Neural cell (in vitro differentiated cells): ENCODE data around the gene PDLIM1. TPM values are rescaled to one million over a fixed set of nuclear protein-coding genes. Genes with fewer than 3 reads are reported as not detected.

Experiments used
- H2AFZ ChIP-seq: fragments of 200-600, 300-800 bp; sonication (generic), shearing (Covaris generic); 2 replicates; pipeline ENCODE4 v1.6.0; 2014; ENCODE audit warnings: low read depth, mild to moderate bottlenecking, antibody characterized with exemption, low read length, moderate library complexity
- H3F3A ChIP-seq: fragments of 200-600 bp; shearing (Covaris generic); 2 replicates; pipeline ENCODE4 v1.6.1; 2016; ENCODE audit warnings: mild to moderate bottlenecking, moderate library complexity, mixed read lengths, antibody characterized with exemption, low read length; ENCODE audit not compliant: insufficient read depth, poor library complexity, severe bottlenecking
- H3K27ac ChIP-seq: fragments of 200-600, 300-800 bp; sonication (generic), shearing (Covaris generic); 2 replicates; pipeline ENCODE4 v1.5.1; 2014; ENCODE audit warnings: mild to moderate bottlenecking, low read length, moderate library complexity
- H3K27me3 ChIP-seq: fragments of 300-800, 200-600 bp; sonication (generic), shearing (Covaris generic); 2 replicates; pipeline ENCODE4 v1.6.0; 2014; ENCODE audit warnings: mild to moderate bottlenecking, low read depth, low read length, moderate library complexity; ENCODE audit not compliant: insufficient read depth
- H3K36me3 ChIP-seq: fragments of 300-800, 200-600 bp; sonication (generic), shearing (Covaris generic); 2 replicates; pipeline ENCODE4 v1.5.1; 2014; ENCODE audit warnings: mild to moderate bottlenecking, antibody characterized with exemption, low read length, moderate library complexity; ENCODE audit not compliant: insufficient read depth
- H3K4me2 ChIP-seq: fragments of 300-800, 200-600 bp; sonication (generic), shearing (Covaris generic); 2 replicates; pipeline ENCODE4 v1.6.0; 2014; ENCODE audit warnings: mild to moderate bottlenecking, low read length
- H3K4me3 ChIP-seq: fragments of 300-800, 200-600 bp; sonication (generic), shearing (Covaris generic); 2 replicates; pipeline ENCODE4 v1.5.1; 2014; ENCODE audit warnings: mild to moderate bottlenecking, low read length, moderate library complexity
- H3K79me2 ChIP-seq: fragments of 200-600 bp; shearing (Covaris generic); replicated peaks from 2 replicates; pipeline ENCODE4 v1.6.0; 2014; ENCODE audit warnings: mild to moderate bottlenecking, low read length, moderate library complexity; ENCODE audit not compliant: insufficient read depth
- H3K9ac ChIP-seq: fragments of 300-800, 200-600 bp; sonication (generic), shearing (Covaris generic); 2 replicates; pipeline ENCODE4 v1.6.1; 2016; ENCODE audit warnings: mild to moderate bottlenecking, low read length, mixed read lengths
- H3K9me2 ChIP-seq: fragments of 200-600 bp; shearing (Covaris generic); 2 replicates; pipeline ENCODE4 v1.6.1; 2016; ENCODE audit warnings: mild to moderate bottlenecking, low read length, mixed read lengths; ENCODE audit not compliant: insufficient read depth
- H3K9me3 ChIP-seq: fragments of 200-600, 300-800 bp; sonication (generic), shearing (Covaris generic); 2 replicates; pipeline ENCODE4 v1.6.1; 2016; ENCODE audit warnings: mild to moderate bottlenecking, mixed run types, low read length, moderate library complexity, mixed read lengths
- H4K20me1 ChIP-seq: fragments of 200-600 bp; shearing (Covaris generic); 2 replicates; pipeline ENCODE4 v1.6.1; 2016; ENCODE audit warnings: mild to moderate bottlenecking, mixed run types; ENCODE audit not compliant: insufficient read depth
- CTCF ChIP-seq: fragments of 450-650 bp; IDR thresholded peaks from 2 replicates; pipeline ENCODE4 v1.5.1; 2014; ENCODE audit warnings: antibody characterized with exemption, mild to moderate bottlenecking, moderate library complexity; ENCODE audit not compliant: poor library complexity, severe bottlenecking
- EP300 ChIP-seq: fragments of 450-650 bp; conservative IDR thresholded peaks from 2 replicates; pipeline ENCODE4 v1.6.1; 2014; ENCODE audit warnings: antibody characterized with exemption, mild to moderate bottlenecking, moderate library complexity; ENCODE audit not compliant: poor library complexity, severe bottlenecking
- EZH2 ChIP-seq: fragments of 200-600, 300-800 bp; shearing (Covaris generic), sonication (generic); IDR thresholded peaks from 2 replicates; pipeline ENCODE4 v1.6.1; 2014; ENCODE audit warnings: antibody characterized with exemption, low read length, borderline replicate concordance, mild to moderate bottlenecking; ENCODE audit not compliant: insufficient read depth, poor library complexity, severe bottlenecking
- MXI1 ChIP-seq: fragments of 450-650 bp; conservative IDR thresholded peaks from 2 replicates; pipeline ENCODE4 v1.6.1; 2014; ENCODE audit warnings: antibody characterized with exemption, mild to moderate bottlenecking; ENCODE audit not compliant: poor library complexity, severe bottlenecking
- POLR2AphosphoS5 ChIP-seq: IDR thresholded peaks from 2 replicates; pipeline ENCODE4 v1.6.1; 2012
- RAD21 ChIP-seq: fragments of 450-650 bp; conservative IDR thresholded peaks from 2 replicates; pipeline ENCODE4 v1.6.1; 2014; ENCODE audit warnings: antibody characterized with exemption, mild to moderate bottlenecking, moderate library complexity
- SMC3 ChIP-seq: fragments of 450-650 bp; conservative IDR thresholded peaks from 2 replicates; pipeline ENCODE4 v1.6.1; 2014; ENCODE audit warnings: antibody characterized with exemption, mild to moderate bottlenecking, moderate library complexity; ENCODE audit not compliant: poor library complexity
- TAF1 ChIP-seq: IDR thresholded peaks from 2 replicates; pipeline ENCODE4 v1.6.1; 2012; ENCODE audit warnings: low read depth
- polyA plus RNA-seq: library from polyadenylated mRNA; depleted of rRNA; stranded (reverse); fragments of >200 nt; gene quantifications from 2 replicates; pipeline ENCODE4 v1.2.3, GENCODE V29; 2014
- TF ChIP-seq, protein P1 (sequence below): IDR thresholded peaks from 2 replicates; pipeline ENCODE4 v1.6.1; 2012; ENCODE audit warnings: borderline replicate concordance

The PDLIM1 gene
- polyA plus RNA-seq, 1 donor from 2014 or later, result 1.0 TPM

- TF ChIP-seq CTCF (no peak), MXI1 (no peak), SMC3 (no peak), RAD21 (no peak), POLR2AphosphoS5 (no peak), TAF1 (no peak), EP300 (no peak), EZH2 (no peak)
- TF ChIP-seq, protein P1, sequence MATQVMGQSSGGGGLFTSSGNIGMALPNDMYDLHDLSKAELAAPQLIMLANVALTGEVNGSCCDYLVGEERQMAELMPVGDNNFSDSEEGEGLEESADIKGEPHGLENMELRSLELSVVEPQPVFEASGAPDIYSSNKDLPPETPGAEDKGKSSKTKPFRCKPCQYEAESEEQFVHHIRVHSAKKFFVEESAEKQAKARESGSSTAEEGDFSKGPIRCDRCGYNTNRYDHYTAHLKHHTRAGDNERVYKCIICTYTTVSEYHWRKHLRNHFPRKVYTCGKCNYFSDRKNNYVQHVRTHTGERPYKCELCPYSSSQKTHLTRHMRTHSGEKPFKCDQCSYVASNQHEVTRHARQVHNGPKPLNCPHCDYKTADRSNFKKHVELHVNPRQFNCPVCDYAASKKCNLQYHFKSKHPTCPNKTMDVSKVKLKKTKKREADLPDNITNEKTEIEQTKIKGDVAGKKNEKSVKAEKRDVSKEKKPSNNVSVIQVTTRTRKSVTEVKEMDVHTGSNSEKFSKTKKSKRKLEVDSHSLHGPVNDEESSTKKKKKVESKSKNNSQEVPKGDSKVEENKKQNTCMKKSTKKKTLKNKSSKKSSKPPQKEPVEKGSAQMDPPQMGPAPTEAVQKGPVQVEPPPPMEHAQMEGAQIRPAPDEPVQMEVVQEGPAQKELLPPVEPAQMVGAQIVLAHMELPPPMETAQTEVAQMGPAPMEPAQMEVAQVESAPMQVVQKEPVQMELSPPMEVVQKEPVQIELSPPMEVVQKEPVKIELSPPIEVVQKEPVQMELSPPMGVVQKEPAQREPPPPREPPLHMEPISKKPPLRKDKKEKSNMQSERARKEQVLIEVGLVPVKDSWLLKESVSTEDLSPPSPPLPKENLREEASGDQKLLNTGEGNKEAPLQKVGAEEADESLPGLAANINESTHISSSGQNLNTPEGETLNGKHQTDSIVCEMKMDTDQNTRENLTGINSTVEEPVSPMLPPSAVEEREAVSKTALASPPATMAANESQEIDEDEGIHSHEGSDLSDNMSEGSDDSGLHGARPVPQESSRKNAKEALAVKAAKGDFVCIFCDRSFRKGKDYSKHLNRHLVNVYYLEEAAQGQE, result no peak
- no peaks in the 10 kb centered on the region for H3K9me2 ChIP-seq
- no peaks in the 10 kb centered on the region for H4K20me1 ChIP-seq
- H3F3A ChIP-seq, result no peaks in the 10 kb centered on the region
- H3K27ac ChIP-seq, result no peak overlapping the region
- H3K36me3 ChIP-seq, result no peaks in the 10 kb centered on the region
- no peak overlapping the region for H3K9ac ChIP-seq
- H3K4me2 ChIP-seq, result no peak overlapping the region
- H3K27me3 ChIP-seq, result no peaks in the 10 kb centered on the region
- H3K4me3 ChIP-seq, result no peak overlapping the region
- H3K79me2 ChIP-seq, result no peaks in the 10 kb centered on the region
- no peak overlapping the region for H2AFZ ChIP-seq
- H3K9me3 ChIP-seq, result no peaks in the 10 kb centered on the region
Measured at GRCh38 chr10:95275726-95276366, 15.0 kb downstream of the PDLIM1 start.

DNA sequence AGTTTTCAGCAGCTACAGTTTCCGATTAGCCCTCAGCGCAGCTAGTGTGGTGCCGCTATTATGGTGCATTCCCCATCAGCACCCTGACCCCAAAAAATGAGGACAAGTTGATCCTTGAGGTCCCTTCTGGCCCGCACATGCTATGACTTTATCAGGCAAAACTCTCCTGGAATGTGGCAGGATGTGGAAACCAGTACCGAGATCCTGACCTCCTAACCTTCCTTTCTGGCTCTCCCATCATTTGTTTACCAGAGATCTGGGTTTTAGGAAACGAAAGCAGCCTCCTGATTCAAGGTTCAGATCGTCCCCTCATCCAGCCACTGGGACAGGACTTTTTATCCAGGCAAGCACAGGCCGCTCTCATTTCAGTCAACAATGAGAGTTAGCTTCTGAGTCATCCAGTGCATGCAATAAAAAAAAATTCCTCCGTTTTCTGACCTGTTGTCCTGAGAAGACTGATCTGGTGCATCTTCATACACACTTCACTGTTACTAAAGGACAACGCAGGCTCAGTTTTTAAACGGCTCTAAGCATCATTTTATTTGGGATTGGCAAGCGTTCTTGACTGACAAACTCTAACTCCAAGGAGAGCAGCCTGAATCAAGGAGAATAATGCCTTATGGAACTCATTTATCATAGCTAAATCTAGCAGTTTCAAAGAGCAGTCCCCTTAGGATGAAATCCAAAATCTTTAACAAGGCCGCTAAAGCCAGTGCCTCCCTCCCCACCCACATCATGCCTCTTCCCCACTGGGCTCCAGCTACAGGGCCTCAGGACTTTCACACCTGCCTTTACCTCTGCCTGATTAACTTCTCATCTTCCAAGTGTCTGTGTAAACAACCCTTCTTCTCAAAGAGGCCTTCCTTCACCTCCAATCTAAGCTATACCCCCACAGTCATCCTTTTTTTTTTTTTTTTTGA, 17.1 kb downstream of the PDLIM1 start:
- Histone ChIP-seq H3K9me2 (no peaks in the 10 kb centered on the region), H3K4me3 (no peak overlapping the region), H3K4me2 (no peak overlapping the region), H2AFZ (no peak overlapping the region), H3K27me3 (no peaks in the 10 kb centered on the region), H3K9ac (no peak overlapping the region), H3K36me3 (no peaks in the 10 kb centered on the region), H3F3A (no peaks in the 10 kb centered on the region), H3K79me2 (no peaks in the 10 kb centered on the region), H4K20me1 (no peaks in the 10 kb centered on the region), H3K9me3 (no peaks in the 10 kb centered on the region), H3K27ac (no peak overlapping the region)
- TF ChIP-seq CTCF, result no peak
- no peak for TF ChIP-seq RAD21
- TF ChIP-seq SMC3, result no peak
- TF ChIP-seq, protein P1, result no peak
- TF ChIP-seq POLR2AphosphoS5, result no peak
- no peak for TF ChIP-seq EP300
- TF ChIP-seq MXI1, result no peak
- no peak for TF ChIP-seq EZH2
- no peak for TF ChIP-seq TAF1
